Non-pigmented ciliary epithelial cell (primary cell): ENCODE results near the gene GLI3.
A peak's percentile ranks its signal among the peaks of the same experiment; 100 is the strongest.
"Not testable (repeated sequence)": the region's sequence is repeated elsewhere in the genome, so short reads cannot be mapped to it uniquely, and the experiment has no call there.

Experiments used
- DNase-seq: peaks from one replicate; pipeline ENCODE4 v3.0.0-alpha.2; 2010; ENCODE audit warnings: low read depth

GLI3 gene

GRCh38 chr7:42212541-42213090 lies 24.4 kb downstream of the GLI3 start:
- no peak for DNase-seq

DNA sequence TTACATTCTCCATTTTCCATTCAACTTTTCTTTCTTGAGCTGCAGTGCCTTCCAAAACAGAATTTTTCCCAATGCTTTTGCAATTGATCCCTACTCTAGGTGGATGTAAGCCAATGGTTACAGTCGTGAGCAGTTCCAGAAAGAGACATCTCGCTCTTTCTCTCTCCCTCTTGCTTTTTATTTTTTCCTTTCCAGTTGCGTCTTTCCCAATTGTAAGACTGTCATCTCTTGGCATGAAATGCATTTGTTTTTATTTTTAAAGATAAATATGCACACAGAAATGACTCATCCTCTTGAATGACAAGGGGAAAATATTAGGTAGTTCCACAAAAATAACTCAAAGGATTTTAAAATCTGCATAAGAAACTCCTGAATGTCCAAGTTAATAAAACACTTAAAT lies 25.1 kb downstream of the GLI3 start:
- DNase-seq, result no peak

DNA sequence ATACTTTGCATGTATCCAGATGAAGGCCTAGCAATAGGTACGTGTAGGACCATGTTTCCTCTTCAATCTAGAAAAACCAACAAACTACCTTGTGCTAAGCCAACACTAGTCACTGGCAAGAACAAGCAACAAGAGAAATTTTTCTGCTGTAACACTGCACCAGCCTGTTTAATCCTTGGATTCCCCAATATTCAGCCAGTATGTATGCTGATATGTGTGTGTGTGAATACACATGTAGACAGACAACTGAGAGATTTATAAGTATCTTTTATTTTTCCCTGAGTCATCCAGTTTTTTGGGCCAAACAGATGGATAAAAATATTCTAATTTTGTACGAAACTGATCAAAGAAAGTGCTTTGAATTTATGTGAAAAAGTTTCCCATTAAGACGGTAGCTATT lies 26.2 kb downstream of the GLI3 start:
- DNase-seq, result no peak

GRCh38 chr7:42210333-42210732 lies 26.7 kb downstream of the GLI3 start:
- no peak for DNase-seq

GRCh38 chr7:42209085-42209484 lies 27.9 kb downstream of the GLI3 start:
- DNase-seq, result not testable (repeated sequence)

GRCh38 chr7:42208572-42208971 lies 28.4 kb downstream of the GLI3 start:
- no peak for DNase-seq

DNA sequence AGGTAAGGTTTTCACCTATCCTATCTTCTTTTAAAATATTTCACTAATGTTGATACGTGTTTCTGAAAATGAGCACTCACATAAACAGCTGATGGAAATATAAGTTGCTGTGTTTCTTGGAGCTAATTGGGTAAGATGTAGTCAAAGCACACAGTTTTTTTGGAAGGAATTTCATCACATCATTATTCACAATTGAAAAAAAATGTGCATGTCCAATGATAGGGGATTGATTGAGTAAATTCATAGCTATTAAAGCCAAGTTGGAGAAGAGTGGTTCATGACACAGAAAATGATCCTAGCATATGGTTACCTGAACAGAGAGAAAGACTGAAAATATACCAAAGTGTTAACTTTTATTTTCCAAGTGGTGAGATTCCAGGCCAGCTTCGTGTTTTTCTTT lies 29.6 kb downstream of the GLI3 start:
- no peak for DNase-seq

DNA sequence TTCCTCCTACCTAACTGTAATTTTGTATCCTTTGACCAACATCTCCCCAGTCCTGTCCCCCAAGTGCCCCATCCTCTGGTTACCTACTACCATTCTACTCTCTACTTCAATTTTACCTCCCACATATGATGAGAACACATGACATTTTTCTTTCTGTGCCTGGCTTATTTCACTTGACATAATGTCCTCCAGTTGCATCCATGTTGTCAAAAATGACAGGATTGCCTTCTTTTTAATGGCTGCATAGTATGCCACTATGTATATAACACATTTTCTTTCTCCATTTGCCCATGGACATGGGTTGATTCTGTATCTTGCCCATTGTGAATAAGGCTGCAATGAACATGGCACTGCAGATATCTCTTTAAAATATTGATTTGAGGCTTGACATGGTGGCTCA lies 33.7 kb downstream of the GLI3 start:
- no peak for DNase-seq

- DNase-seq, result no peak
Measured at GRCh38 chr7:42202601-42203000, 34.4 kb downstream of the GLI3 start.

DNA sequence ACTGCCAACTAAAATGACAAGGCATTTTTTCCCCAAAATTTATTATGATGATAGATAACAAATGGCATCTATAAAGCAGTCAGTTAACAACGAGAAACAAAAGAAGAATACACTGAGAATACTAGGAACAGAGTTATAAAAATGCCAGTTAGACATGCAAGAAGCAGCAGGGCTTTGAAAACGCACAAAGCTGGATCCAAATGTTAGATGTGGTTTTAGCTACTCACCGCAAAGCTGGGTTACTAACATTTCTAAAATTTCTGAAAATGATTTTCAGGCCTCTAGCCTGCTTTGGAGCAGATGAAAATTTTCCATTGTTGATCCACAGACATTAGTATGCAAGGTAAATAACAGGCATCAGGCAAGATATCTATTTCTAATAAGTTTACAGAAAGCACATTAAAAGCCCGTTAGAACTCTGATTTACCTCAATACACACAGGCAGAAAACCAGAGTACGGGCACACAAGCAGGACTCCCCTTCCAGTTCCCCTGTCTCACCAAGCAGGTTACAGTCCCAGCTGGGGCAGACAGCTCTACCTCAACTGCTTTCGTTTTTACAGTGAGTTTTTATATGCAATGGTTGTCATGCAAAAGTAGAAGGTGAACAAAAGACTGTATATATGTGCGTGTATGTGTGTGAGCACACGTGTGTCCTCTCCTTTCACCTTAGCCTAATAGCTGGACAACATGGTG lies 37.9 kb downstream of the GLI3 start:
- DNase-seq, result no peak

GRCh38 chr7:42198296-42198695 lies 38.7 kb downstream of the GLI3 start:
- DNase-seq, result no peak

DNA sequence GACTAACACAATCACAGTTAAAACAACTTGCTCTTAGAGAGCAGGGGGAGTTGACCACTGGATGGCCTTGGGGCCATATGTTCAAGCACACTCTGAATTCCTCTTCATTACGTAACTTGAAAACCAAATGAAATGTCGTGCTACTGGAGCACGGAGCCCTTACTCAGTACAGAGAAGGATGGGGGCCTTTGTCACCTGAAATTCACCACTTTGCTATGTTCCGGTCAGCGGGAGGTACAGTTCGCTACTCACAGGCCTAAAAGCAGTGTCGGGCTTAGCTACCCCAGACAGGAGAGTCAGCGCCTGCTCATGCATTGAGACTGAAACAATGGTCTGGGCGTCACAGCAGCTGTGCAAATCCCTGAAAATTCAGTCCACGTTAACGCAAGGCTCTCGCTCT lies 39.6 kb downstream of the GLI3 start:
- DNase-seq, result peak; percentile 87

- DNase-seq, result no peak
Measured at GRCh38 chr7:42194238-42194637, 42.8 kb downstream of the GLI3 start.

DNA sequence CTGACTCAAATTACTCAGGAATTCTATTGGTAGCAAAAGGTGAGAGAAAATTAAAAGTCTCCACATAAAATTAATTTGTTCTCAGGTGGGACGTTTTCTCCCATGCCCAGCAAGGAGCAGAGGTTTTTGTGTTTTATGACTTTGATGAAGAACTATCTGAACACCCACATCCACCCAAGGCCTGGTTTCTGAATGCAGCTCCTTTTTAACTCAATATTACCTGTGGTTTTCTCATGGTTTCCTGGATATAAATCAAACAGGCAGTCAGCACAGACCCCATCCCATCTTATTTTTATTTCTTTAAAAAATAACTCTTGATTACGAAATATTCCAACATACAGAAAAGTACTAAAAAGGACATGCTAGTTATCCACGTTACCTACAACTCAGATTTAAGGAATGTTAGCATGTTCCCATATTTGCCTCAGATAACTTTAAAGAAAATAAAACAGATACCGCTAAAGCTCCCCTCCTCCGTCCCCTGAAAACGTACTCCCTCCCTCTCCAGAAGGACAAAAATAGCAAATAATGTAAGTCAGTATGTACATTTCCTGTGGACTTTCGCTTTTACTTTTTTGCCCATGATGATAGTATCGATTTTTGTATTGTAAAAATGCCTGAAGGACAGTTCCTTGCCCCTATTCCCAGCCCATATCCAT lies 43.4 kb downstream of the GLI3 start:
- no peak for DNase-seq

DNA sequence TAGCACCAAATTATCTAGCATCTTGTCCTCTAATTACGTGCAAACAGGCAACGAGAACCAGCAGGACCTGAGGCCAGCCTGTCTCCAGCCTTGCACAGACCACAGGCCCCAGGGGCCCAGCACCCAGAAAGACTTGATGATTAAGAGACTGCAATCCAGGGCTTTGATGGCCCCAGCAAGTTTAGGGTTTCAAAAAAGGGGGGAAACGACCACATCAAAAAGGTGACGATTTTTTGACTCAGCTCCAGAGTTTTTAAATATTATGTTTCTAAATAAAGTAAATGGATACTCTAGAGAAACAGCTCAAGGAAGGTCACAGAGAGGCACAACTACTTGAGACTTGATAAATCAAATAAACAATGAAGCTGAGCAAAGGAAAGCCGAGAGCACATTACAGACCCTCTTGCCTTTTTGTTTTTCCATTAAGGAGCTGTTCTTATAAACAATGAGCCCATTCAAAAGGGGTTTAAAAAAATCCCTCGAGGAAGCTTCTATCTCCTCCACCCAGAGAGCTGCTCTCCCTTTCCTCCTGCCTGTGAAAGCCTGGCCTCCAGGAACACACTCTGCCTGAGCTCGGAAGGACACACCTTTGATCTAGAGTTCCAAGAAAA lies 44.1 kb downstream of the GLI3 start:
- no peak for DNase-seq

- DNase-seq, result no peak
Measured at GRCh38 chr7:42192066-42192465, 44.9 kb downstream of the GLI3 start.

- DNase-seq, result no peak
Measured at GRCh38 chr7:42189535-42189934, 47.5 kb downstream of the GLI3 start.

- DNase-seq, result no peak
Measured at GRCh38 chr7:42186151-42186550, 50.9 kb downstream of the GLI3 start.

- no peak for DNase-seq
Measured at GRCh38 chr7:42185726-42186125, 51.3 kb downstream of the GLI3 start.

- no peak for DNase-seq
Measured at GRCh38 chr7:42183547-42183946, 53.5 kb downstream of the GLI3 start.

DNA sequence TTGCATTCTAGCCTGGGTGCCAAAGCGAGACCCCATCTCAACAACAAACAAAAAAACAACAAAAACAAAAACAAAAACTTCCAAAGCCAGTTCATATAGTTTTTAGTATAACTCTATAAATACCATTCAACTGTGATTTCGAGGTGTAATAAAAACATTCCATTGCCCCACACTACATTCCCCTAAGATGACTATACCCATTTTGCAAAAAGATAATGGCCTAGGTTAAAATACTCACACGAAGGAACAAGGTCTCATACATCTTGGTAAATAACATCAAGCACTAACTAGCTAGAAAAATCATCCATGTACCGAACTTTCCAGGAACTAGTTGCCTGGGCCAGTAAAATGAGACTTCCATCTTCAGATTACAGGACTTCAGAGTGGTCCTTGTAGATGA lies 55.4 kb downstream of the GLI3 start:
- DNase-seq, result no peak

- DNase-seq, result no peak
Measured at GRCh38 chr7:42180806-42181205, 56.2 kb downstream of the GLI3 start.

DNA sequence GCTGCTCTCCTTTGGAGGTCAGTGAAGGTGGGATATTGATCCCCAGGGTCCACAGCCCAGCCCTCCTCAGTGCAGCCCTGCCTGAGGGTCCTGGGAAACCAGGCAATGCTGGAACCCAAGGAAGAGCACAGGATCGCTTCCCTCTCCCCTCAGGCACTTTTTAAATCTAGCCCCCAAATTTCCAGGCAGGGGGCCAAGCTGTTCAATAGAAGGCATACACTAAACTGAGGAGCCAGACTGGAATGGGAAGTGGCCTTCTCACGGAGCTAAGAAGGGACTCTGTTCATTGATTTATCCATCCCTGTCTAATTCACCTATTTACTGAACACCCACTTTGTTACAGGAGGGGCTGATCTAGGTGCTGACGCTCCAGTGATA lies 60.3 kb downstream of the GLI3 start:
- no peak for DNase-seq
